Chondrocyte (in vitro differentiated cells): ENCODE measurements around the gene EARS2. TPM values are rescaled to one million over a fixed set of nuclear protein-coding genes. Genes with fewer than 3 reads are reported as not detected.
A peak's percentile ranks its signal among the peaks of the same experiment; 100 is the strongest.

Source experiments
- DNase-seq: peaks from one replicate; pipeline ENCODE4 v3.0.0; 2021; ENCODE audit warnings: mixed read lengths, low spot score
- H3K27ac Mint-ChIP-seq: one replicate; pipeline ENCODE4 v1.8.0; 2021; ENCODE audit warnings: mild to moderate bottlenecking, moderate library complexity, mixed read lengths; ENCODE audit not compliant: unreplicated experiment
- H3K27me3 Mint-ChIP-seq: 2 replicates; pipeline ENCODE4 v1.8.0; 2021; ENCODE audit warnings: low read depth, mixed read lengths
- H3K36me3 Mint-ChIP-seq: 2 replicates; pipeline ENCODE4 v1.8.0; 2021; ENCODE audit warnings: low read depth, mixed read lengths
- H3K4me1 Mint-ChIP-seq: 2 replicates; pipeline ENCODE4 v1.8.0; 2021; ENCODE audit warnings: low read depth, mild to moderate bottlenecking, mixed read lengths
- H3K4me3 Mint-ChIP-seq: one replicate; pipeline ENCODE4 v1.8.0; 2021; ENCODE audit warnings: mild to moderate bottlenecking, moderate library complexity, mixed read lengths; ENCODE audit not compliant: unreplicated experiment
- H3K9me3 Mint-ChIP-seq: 2 replicates; pipeline ENCODE4 v1.8.0; 2021; ENCODE audit warnings: low read depth, mixed read lengths
- CTCF ChIP-seq: fragments of 200-600 bp; sonication (generic); IDR thresholded peaks from 2 replicates; pipeline ENCODE4 v1.5.0; 2021; ENCODE audit warnings: antibody characterized with exemption, mild to moderate bottlenecking, moderate library complexity
- total RNA-seq: library from RNA; stranded (reverse); gene quantifications from 3 replicates; pipeline ENCODE4 v1.2.1, GENCODE V29; 2021

Gene EARS2
- total RNA-seq, 1 donor from 2014 or later = 13.9 TPM

- no peak for DNase-seq
- no peaks in the 10 kb centered on the region for H3K9me3 Mint-ChIP-seq
- no peaks in the 10 kb centered on the region for H3K27me3 Mint-ChIP-seq
- H3K27ac Mint-ChIP-seq = peak overlapping the region; percentile 50
- H3K4me1 Mint-ChIP-seq = peaks cover 52% of the 10 kb centered on the region
- no peaks in the 10 kb centered on the region for H3K36me3 Mint-ChIP-seq
- H3K4me3 Mint-ChIP-seq = peak overlapping the region; percentile 74
- no peak for TF ChIP-seq CTCF
Observed at GRCh38 chr16:23508589-23509440, 48.3 kb downstream of the EARS2 start.

GRCh38 chr16:23506606-23506994 lies 50.5 kb downstream of the EARS2 start:
- no peaks in the 10 kb centered on the region for H3K27me3 Mint-ChIP-seq
- H3K36me3 Mint-ChIP-seq = no peaks in the 10 kb centered on the region
- peaks cover 56% of the 10 kb centered on the region for H3K4me1 Mint-ChIP-seq
- no peaks in the 10 kb centered on the region for H3K9me3 Mint-ChIP-seq
- no peak overlapping the region for H3K27ac Mint-ChIP-seq
- no peak overlapping the region for H3K4me3 Mint-ChIP-seq
- no peak for TF ChIP-seq CTCF
- DNase-seq = no peak

GRCh38 chr16:23505671-23506605 lies 51.2 kb downstream of the EARS2 start:
- Mint-ChIP-seq H3K4me1 (peaks cover 53% of the 10 kb centered on the region), H3K9me3 (no peaks in the 10 kb centered on the region), H3K4me3 (no peak overlapping the region), H3K36me3 (no peaks in the 10 kb centered on the region), H3K27ac (no peak overlapping the region), H3K27me3 (no peaks in the 10 kb centered on the region)
- no peak for DNase-seq
- TF ChIP-seq CTCF = peak; percentile 17

- H3K4me1 Mint-ChIP-seq = peaks cover 50% of the 10 kb centered on the region
- no peak for TF ChIP-seq CTCF
- no peak for DNase-seq
- peak overlapping the region; percentile 97 for H3K27ac Mint-ChIP-seq
- no peaks in the 10 kb centered on the region for H3K36me3 Mint-ChIP-seq
- H3K27me3 Mint-ChIP-seq = no peaks in the 10 kb centered on the region
- H3K4me3 Mint-ChIP-seq = peak overlapping the region; percentile 22
- H3K9me3 Mint-ChIP-seq = no peaks in the 10 kb centered on the region
Observed at GRCh38 chr16:23505180-23505665, 51.9 kb downstream of the EARS2 start.
